Measurements from ENCODE around the gene SNX5. TPM values are rescaled to one million over a fixed set of nuclear protein-coding genes. Genes with fewer than 3 reads are reported as not detected.

The SNX5 gene
- total and polyA plus RNA-seq, 2 experiments from 2014 or later = 105 to 144 TPM

GRCh38 chr20:17951323-17951722 is 17.3 kb downstream of the SNX5 start:
- Histone ChIP-seq H3K4me1 (ENCODE audit: low read depth) (no peaks in the 10 kb centered on the region), H3K9me3 (ENCODE audit: low read depth) (no peaks in the 10 kb centered on the region), H3K27ac (no peak overlapping the region), H3K36me3 (peaks cover 85% of the 10 kb centered on the region), H3K4me3 (no peak overlapping the region), H3K27me3 (no peaks in the 10 kb centered on the region)
- TF ChIP-seq, protein P1, sequence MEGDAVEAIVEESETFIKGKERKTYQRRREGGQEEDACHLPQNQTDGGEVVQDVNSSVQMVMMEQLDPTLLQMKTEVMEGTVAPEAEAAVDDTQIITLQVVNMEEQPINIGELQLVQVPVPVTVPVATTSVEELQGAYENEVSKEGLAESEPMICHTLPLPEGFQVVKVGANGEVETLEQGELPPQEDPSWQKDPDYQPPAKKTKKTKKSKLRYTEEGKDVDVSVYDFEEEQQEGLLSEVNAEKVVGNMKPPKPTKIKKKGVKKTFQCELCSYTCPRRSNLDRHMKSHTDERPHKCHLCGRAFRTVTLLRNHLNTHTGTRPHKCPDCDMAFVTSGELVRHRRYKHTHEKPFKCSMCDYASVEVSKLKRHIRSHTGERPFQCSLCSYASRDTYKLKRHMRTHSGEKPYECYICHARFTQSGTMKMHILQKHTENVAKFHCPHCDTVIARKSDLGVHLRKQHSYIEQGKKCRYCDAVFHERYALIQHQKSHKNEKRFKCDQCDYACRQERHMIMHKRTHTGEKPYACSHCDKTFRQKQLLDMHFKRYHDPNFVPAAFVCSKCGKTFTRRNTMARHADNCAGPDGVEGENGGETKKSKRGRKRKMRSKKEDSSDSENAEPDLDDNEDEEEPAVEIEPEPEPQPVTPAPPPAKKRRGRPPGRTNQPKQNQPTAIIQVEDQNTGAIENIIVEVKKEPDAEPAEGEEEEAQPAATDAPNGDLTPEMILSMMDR (IDR thresholded peaks at IDR 0.05; ENCODE audit: low read depth, low read length) = no peak
- no peak for DNase-seq (ENCODE audit: low read depth in 1 of 2, low spot score in 1 of 2)

DNA sequence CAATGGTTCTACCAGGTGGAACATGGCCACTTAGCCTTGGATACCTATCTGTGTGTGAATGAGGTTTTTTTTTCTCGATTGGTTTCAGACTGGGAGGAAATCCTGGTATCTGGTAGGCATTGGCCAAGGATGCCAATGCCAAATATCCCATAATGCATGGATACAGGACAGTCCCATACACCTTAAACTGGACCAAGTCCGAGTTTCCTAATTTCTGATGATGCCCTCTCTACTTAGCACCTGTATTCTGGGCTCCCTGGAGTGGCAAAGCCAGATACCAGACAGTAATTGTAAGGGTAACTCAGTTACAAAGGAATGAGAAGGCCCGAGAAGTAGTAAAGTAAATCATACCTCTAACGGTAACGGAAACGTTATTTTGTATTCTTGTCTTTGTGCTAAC is 17.9 kb downstream of the SNX5 start:
- TF ChIP-seq, protein P1 (IDR thresholded peaks at IDR 0.05; ENCODE audit: low read depth, low read length) = no peak
- Histone ChIP-seq H3K4me1 (ENCODE audit: low read depth) (no peaks in the 10 kb centered on the region), H3K4me3 (no peak overlapping the region), H3K27me3 (no peaks in the 10 kb centered on the region), H3K27ac (no peak overlapping the region), H3K36me3 (peaks cover 92% of the 10 kb centered on the region), H3K9me3 (ENCODE audit: low read depth) (no peaks in the 10 kb centered on the region)
- no peak for DNase-seq (ENCODE audit: low read depth in 1 of 2, low spot score in 1 of 2)

GRCh38 chr20:17949899-17950298 is 18.7 kb downstream of the SNX5 start:
- DNase-seq (ENCODE audit: low read depth in 1 of 2, low spot score in 1 of 2) = no peak
- Histone ChIP-seq H3K27ac (no peak overlapping the region), H3K4me3 (no peak overlapping the region), H3K4me1 (ENCODE audit: low read depth) (no peaks in the 10 kb centered on the region), H3K27me3 (no peaks in the 10 kb centered on the region), H3K9me3 (ENCODE audit: low read depth) (no peaks in the 10 kb centered on the region), H3K36me3 (peaks cover 96% of the 10 kb centered on the region)
- TF ChIP-seq, protein P1 (IDR thresholded peaks at IDR 0.05; ENCODE audit: low read depth, low read length) = no peak

- Histone ChIP-seq H3K9me3 (ENCODE audit: low read depth) (no peaks in the 10 kb centered on the region), H3K4me3 (no peak overlapping the region), H3K4me1 (ENCODE audit: low read depth) (no peaks in the 10 kb centered on the region), H3K27ac (no peak overlapping the region), H3K27me3 (no peaks in the 10 kb centered on the region), H3K36me3 (peaks cover 93% of the 10 kb centered on the region)
- no peak for DNase-seq (ENCODE audit: low read depth in 1 of 2, low spot score in 1 of 2)
- TF ChIP-seq, protein P1 (IDR thresholded peaks at IDR 0.05; ENCODE audit: low read depth, low read length) = no peak
Measured at GRCh38 chr20:17948442-17948841, 20.2 kb downstream of the SNX5 start.

DNA sequence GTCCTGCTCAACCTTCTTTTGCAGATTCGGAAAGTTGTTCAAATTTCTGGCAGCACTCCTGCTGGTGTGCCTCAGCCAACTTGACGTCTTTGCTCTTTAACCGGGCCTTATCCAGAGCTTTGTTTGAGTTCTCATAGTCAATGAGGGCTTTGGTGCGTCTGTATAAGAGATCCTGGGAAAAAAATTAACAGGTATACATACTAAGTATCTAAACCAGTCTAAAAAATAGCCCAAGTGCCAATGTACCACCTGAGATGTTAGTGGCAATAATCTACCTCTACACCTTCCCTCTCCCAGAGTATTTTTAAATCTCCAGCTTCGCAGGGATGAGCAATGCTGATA is 21.1 kb downstream of the SNX5 start:
- Histone ChIP-seq H3K4me3 (no peak overlapping the region), H3K27me3 (no peaks in the 10 kb centered on the region), H3K4me1 (ENCODE audit: low read depth) (no peaks in the 10 kb centered on the region), H3K27ac (no peak overlapping the region), H3K36me3 (peaks cover 94% of the 10 kb centered on the region), H3K9me3 (ENCODE audit: low read depth) (no peaks in the 10 kb centered on the region)
- TF ChIP-seq, protein P1 (IDR thresholded peaks at IDR 0.05; ENCODE audit: low read depth, low read length) = no peak
- DNase-seq (ENCODE audit: low read depth in 1 of 2, low spot score in 1 of 2) = no peak
